ENCODE data around the gene STIL.
"Not testable (repeated sequence)": the region's sequence is repeated elsewhere in the genome, so short reads cannot be mapped to it uniquely, and the experiment has no call there.

Gene STIL

GRCh38 chr1:47216278-47217059 lies 97.5 kb downstream of the STIL start:
- DNase-seq, result no peak

GRCh38 chr1:47215713-47216112 lies 98.2 kb downstream of the STIL start:
- no peak for DNase-seq

- DNase-seq, result no peak
Observed at GRCh38 chr1:47214549-47214948, 99.4 kb downstream of the STIL start.

GRCh38 chr1:47213230-47213963 lies 100.5 kb downstream of the STIL start:
- no peak for DNase-seq

- DNase-seq, result no peak
Observed at GRCh38 chr1:47212636-47213229, 101.2 kb downstream of the STIL start.

- no peak for DNase-seq
Observed at GRCh38 chr1:47211796-47212269, 102.1 kb downstream of the STIL start.

GRCh38 chr1:47210666-47211065 lies 103.3 kb downstream of the STIL start:
- no peak for DNase-seq

- no peak for DNase-seq
Observed at GRCh38 chr1:47209725-47210325, 104.1 kb downstream of the STIL start.

GRCh38 chr1:47209091-47209490 lies 104.9 kb downstream of the STIL start:
- DNase-seq, result no peak

GRCh38 chr1:47208374-47208850 lies 105.5 kb downstream of the STIL start:
- no peak for DNase-seq

GRCh38 chr1:47207803-47208373 lies 106.1 kb downstream of the STIL start:
- no peak for DNase-seq

- DNase-seq, result no peak
Observed at GRCh38 chr1:47205918-47206317, 108.0 kb downstream of the STIL start.

- not testable (repeated sequence) for DNase-seq
Observed at GRCh38 chr1:47203504-47203903, 110.4 kb downstream of the STIL start.

GRCh38 chr1:47201179-47201578 lies 112.8 kb downstream of the STIL start:
- no peak for DNase-seq
